Measurements from ENCODE around the gene TRNAU1AP.

GRCh38 chr1:28507247-28507645 lies 45.6 kb upstream of the TRNAU1AP start:
- TF ChIP-seq CTCF (IDR thresholded peaks at IDR 0.05; ENCODE audit: poor library complexity) (no peak), EZH2 (IDR thresholded peaks at IDR 0.05; ENCODE audit: borderline replicate concordance) (no peak)

Measured in hepatocyte (in vitro differentiated cells).